ENCODE results near the gene ABCA9.
"Not testable (repeated sequence)": the region's sequence is repeated elsewhere in the genome, so short reads cannot be mapped to it uniquely, and the experiment has no call there.

ABCA9 gene

GRCh38 chr17:68953340-68953997 is 107.3 kb downstream of the ABCA9 start:
- no peak for DNase-seq

DNA sequence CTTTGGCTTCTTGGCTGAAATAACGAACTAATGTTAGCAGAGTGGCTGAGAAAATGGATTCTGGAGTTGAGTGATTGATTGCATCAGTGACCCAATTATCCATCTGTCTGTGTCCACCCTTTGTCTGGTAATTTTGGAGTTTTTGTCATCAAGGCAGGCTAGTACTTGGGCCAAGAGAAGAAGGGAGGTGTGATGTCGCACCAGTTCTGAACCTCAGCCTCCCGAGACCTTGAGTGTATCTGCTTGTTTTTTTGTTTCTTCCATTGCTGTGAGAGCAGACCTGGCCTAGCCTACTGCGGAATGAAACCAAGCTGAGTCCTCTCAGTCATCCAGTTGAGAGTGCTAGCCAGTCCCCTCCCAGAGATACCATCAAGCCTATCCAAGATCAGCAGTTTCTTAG is 110.0 kb downstream of the ABCA9 start:
- DNase-seq: no peak

- not testable (repeated sequence) for DNase-seq
Observed at GRCh38 chr17:68947868-68948267, 112.9 kb downstream of the ABCA9 start.

DNA sequence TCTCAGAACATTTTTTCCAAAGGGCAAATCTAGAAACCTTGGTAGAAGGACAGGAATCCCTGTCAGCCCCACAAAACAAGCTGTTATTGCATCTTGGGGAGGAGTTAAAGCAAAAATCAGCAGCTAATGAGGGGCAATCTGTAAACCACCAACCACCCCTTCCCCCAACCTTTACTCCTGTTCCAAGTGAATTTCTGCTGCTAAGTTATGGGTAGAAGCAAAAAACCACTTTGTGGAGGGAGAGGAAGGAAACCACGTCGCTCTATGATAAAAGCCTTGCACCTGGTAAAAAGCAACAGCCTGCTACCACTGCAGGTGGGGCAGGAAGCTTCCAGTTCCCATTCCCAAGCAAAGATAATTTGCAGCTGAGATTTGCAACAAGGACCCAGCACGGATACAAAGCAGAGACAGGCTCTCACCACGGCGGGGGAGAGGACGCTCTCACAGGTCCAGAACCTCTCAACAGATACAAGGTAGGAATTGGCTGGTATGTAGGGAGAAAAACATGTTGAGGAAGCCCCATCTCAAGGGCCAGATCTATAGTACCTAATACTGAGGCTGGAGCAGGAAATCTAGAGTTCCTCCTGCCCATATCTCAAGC is 116.2 kb downstream of the ABCA9 start:
- no peak for DNase-seq

GRCh38 chr17:68943812-68944182 is 116.9 kb downstream of the ABCA9 start:
- not testable (repeated sequence) for DNase-seq

GRCh38 chr17:68943123-68943811 is 117.5 kb downstream of the ABCA9 start:
- DNase-seq: no peak

DNA sequence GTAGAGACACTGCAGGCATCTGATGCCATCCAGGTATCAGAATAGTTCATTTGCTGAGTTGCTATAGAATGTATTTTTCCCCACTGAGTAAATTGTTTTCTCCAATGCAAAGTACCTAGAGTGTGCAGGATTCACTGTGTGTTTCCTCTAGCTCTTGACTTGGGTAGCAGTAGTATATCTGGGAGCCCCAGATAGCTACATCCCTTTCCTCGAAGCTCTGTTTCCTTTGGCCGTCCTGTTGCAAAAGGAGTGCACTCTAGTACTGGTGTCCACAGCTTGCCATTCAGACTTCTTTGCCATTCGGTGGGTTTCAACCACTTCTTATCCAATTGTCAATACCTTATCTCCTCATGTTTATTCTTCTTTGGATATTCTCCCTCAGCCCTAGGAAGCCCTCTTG is 118.3 kb downstream of the ABCA9 start:
- DNase-seq: no peak

DNA sequence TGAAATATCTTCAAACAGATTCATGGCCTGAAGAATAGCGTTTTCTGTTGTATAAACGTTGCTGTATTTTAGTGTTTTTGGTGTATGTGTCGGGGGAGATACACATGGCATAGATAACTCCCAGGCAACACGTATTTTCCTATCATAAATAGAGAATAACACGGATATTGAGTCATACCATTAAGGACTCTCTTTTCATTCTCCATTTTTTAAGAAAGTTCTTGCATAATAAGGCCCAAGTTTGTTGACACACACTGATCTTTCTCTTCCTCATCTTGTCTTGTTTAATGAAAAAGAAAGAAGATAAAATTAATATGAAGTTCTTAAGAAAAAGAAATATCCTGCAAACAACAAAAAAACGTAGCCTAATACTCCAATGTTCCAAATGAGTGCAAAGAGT is 119.0 kb downstream of the ABCA9 start:
- no peak for DNase-seq

DNA sequence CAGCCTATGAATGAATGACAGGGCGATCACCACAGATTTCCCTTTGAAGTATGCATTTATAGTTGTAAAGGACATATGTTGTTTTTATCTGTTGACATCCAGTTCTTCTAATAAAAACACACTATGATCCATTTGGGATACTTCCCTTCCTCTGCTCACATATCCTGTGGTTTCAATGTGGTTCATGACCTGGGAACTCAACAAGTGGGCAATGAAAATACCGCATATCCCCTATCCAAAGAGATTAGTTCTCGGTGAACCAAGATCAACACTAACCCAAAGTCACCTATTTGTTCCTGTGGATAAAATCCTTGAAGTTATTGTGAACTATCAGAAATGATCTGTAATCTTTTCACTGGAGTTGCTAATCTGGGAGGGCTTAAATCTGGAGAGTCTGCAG is 121.5 kb downstream of the ABCA9 start:
- no peak for DNase-seq

DNA sequence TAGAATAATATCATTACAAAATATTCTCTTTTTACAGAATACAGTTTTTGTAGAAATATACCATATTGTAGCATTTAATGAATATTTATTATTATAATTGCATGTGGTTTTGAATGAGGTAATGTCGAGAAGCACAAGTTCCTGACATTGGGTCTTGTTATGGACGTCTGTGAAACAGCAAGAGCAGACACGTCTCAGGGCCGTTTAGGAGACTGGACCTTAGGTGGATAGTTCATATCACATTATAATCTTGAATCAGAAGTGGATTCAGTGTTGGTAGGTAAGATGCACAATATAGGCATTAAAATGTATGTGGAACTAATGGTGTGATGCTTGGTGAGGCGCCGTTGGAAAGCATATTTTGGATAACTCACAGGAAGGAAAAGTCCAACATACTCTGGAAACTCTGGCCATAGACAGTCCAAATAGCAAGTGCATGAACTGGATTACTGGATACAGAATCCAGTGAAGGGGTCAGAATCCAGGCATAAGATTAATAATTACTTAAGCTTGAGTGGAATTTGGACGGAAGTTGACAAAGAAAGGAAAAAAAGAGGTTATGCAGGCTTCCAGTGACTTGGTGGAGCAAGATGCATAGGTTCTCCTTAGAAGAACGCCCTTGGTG is 122.7 kb downstream of the ABCA9 start:
- DNase-seq: no peak

GRCh38 chr17:68927516-68927915 is 133.2 kb downstream of the ABCA9 start:
- no peak for DNase-seq

DNA sequence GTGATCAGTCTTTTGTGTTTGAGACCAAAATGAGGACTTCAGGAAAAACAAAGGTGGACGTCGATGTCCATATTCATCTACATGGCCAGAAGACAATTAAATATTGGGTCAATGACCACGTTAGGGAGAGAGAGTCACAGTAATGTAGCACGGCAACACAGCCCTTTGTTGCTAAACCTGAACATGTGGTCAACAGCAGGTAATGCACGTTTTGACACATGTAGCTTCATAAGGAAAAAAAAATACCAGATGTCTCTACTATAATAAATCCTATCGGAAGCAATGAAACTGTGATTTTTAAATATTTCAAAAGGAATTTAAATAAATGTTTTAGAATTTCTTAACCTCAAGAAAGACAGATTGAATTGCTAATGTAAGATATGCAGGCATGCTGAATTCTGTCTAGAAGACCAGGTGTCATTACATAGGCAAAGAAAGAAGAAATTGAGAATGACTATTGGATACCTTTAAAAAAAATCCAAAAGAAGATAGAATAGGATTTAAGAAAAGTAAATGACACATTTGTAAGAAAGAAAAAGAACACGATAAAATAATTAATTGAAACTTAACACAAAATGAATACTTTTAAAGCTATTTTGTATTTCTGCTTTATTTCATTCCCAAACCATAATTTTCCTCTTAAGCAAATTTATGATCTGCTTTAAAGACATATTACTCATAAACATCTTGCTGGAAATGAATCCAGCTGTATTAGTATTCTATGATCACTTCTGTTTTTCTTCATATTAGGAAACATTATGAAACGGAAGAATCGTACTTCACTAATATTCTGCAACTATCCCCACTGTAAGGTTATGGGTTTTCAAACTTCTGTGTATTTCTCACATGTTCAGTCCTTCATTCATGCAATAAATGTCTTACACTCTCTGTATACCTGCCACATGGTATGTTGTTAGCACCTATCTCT is 135.7 kb downstream of the ABCA9 start:
- no peak for DNase-seq
